Posterior vena cava (tissue), 2 donors: ENCODE measurements around the gene ZNF697. TPM values are rescaled to one million over a fixed set of nuclear protein-coding genes. Genes with fewer than 3 reads are reported as not detected.
"Not testable (repeated sequence)": the region's sequence is repeated elsewhere in the genome, so short reads cannot be mapped to it uniquely, and the experiment has no call there.

ENCODE experiments used
- DNase-seq: peaks from one replicate; pipeline ENCODE4 v3.0.0-alpha.2; 2020; ENCODE audit warnings: low spot score
- intact Hi-C, 2 donors: fragments of 100-400 bp; cut with DNase I; formaldehyde crosslinking; loops; one replicate each; pipeline versions ENCODE4 v1.14.1 to v1.14.2; 2022 to 2023
- long read RNA-seq, 2 donors: library from polyadenylated mRNA; unstranded; transcript quantifications; one replicate each; pipeline ENCODE4 v2.0.0, GENCODE V29; 2020 to 2021
- total RNA-seq, 2 donors: library from RNA; stranded (reverse); fragmentation: NEBNext Ultra II Directional; extraction: Animal tissue kit (Norgen Biotek cat#: 25700); gene quantifications; one replicate each; pipeline ENCODE4 v1.2.1, GENCODE V29; 2021
- donor health status: DM: yes; HTN: yes; CAD: no.
- donor health status: DM: yes; HTN: yes; CAD: no.

The ZNF697 gene
- 1 to 10 TPM; 5.0 to 5.9 TPM for total RNA-seq
- long read RNA-seq, donor 1 = 0 reads
- long read RNA-seq, donor 2 = 0 reads

DNA sequence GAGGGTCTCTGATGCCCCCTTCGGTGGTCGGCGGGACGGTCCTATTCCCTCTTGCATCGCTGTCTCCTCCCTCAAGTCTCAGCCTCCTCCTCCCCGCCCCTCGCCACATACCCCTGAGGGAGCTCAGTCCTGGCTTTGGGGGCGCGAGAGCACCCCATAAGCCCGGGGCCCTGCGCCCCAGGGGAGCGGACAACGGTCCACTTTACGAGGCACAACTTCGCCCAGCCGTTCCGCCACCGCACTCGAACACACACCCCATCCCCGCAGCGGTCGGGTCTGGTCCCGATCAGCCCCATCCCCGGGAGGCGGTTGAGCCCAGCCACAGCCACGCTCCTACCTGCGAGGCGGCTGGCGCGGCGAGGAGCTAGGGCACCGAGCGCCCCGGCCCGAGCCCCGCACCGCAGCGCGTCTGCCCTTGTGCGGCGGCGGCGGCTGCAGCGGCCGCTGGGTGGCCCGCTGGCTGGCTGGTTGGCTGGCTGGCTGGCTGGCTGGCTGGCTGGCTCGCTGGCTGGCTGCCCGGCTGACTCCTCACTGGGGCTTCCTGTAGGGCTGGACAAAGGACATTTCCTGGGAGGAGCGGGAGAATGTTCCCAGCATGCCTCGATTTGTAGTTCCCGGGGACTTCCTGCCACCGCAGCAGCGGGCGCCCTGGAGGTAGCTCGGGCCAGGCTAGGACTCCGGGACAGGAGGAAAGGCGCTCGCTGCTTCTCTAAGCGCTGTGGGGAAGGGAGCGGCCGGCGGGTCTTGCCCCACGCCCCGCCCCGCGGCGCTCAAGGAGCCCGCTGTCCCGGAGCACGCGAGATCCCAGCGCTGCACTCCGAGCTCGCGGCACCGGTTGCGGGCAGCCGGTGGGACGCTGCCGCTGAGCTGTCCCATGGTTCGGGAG, at the start of gene ZNF697:
TSS of gene ZNF697 (minus strand) at position 533 of the 886 bp plus-strand sequence. CDS start 22,166 bp downstream, outside the sequence.
- DNase-seq = peak; percentile 99
- intact Hi-C loops = no loop called here

- DNase-seq = no peak
- intact Hi-C loops = no loop called here
Measured at GRCh38 chr1:119697598-119697997, 49.5 kb upstream of the ZNF697 start.

- intact Hi-C loops, DNase-seq: not testable (repeated sequence)
Measured at GRCh38 chr1:119696863-119697262, 48.8 kb upstream of the ZNF697 start.

DNA sequence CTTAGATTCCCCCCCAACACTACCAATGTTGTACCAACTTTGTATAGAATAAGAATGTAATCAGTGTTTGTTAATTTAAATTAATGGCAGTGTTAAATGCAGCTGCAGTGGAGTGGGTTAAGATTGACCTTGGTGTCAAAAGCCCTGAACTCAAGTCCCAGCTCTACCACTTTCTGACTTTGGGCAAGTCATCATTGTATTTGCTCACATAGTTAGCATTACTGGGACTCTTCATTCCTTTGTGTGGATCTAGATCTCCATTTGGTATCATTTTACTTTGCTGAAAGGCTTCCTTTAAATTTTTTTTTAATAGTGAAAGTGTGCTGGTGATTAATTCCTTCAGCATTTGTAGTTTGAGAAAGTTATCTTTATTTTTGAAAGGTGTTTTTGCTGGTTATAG, 41.4 kb upstream of the ZNF697 start:
- DNase-seq = no peak

GRCh38 chr1:119688810-119689209, 40.7 kb upstream of the ZNF697 start:
- intact Hi-C loops = no loop called here
- DNase-seq = no peak

More for the DNA sequence above, 41.4 kb upstream of the ZNF697 start:
- intact Hi-C loops = no loop called here

- intact Hi-C loops = no loop called here
Measured at GRCh38 chr1:119687434-119688079, 39.5 kb upstream of the ZNF697 start.

DNA sequence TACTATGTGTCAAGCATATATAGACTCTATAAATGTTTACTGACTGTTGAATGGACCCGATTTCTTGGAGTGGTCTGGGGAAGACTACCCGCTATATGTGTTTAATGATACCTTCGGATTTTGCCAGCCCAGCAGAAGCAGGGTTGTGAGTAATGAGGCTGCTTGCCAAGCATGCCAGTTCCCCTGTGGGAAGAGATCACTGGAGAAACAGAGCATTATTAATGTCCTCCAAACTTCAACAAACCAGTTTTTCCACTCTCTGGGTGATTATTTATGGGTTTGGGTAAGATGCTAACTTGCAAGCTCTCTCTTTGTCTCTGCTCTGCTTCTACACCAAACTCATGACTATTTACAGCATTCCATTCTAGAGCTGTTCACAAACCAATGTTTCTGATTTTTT, 38.6 kb upstream of the ZNF697 start:
- DNase-seq = no peak
- intact Hi-C loops = no loop called here

More at GRCh38 chr1:119687434-119688079, 39.5 kb upstream of the ZNF697 start:
- no peak for DNase-seq

DNA sequence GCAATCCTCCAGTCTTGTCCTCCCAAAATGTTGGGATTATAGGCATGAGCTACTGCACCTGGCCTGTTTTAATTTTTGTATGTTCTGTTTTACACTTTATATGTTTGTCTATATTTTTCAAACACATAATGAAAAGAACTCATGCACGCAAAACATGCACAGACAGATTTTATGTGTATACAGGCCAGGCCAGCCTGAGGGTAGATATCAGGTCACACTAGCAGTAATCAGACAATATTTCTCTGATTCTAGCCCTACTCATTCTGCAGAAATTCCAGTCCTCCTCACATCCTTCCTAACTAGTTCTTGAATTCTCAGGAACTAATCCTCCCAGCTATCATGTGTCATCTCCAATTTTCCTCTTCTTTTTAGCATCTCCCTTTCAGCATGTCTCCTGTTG, 35.8 kb upstream of the ZNF697 start:
- intact Hi-C loops = no loop called here

GRCh38 chr1:119682141-119682540, 34.1 kb upstream of the ZNF697 start:
- DNase-seq = no peak

More for the DNA sequence above, 35.8 kb upstream of the ZNF697 start:
- DNase-seq = no peak

GRCh38 chr1:119681560-119681959, 33.5 kb upstream of the ZNF697 start:
- no peak for DNase-seq
- intact Hi-C loops = no loop called here

More at GRCh38 chr1:119682141-119682540, 34.1 kb upstream of the ZNF697 start:
- intact Hi-C loops = no loop called here

DNA sequence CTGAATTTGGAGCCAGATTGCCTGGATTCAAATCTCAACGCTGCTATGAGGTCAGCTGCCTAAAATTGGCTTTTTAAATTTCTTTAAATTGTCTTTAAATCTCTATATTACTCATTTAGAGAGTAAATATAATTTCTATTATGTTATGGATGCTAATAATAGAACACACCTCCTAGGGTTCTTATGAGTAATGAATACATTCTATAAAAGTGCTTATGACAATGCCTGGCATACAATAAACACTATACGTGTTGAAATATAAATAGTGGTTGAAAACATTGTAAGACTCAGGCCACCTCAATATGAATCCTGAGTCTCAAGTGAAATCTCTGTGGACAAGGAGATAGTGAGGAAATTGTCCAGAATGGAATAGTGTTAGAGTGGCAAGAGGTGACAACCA, 32.7 kb upstream of the ZNF697 start:
- no peak for DNase-seq
- intact Hi-C loops = no loop called here

GRCh38 chr1:119680193-119680592, 32.1 kb upstream of the ZNF697 start:
- DNase-seq = no peak
- intact Hi-C loops = no loop called here

DNA sequence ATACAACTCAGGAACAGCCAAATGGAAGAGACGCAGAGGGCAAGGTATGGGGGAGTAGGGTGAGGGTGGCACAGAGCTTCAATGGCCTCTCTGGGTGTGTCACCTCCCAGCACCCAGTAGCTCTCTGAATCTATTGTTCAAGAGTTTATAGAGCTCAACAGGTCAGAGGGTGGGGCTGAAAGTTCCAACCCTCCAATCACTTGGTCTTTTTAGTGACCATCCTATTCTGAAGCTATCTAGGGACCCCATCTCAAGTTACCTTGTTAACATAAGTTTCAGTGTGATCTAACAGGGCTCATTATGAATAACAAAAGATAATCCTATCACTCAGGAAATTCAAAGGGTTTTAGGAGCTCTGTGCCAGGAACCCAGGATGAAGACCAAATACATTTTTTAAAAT, 31.2 kb upstream of the ZNF697 start:
- intact Hi-C loops = no loop called here
- DNase-seq = no peak

DNA sequence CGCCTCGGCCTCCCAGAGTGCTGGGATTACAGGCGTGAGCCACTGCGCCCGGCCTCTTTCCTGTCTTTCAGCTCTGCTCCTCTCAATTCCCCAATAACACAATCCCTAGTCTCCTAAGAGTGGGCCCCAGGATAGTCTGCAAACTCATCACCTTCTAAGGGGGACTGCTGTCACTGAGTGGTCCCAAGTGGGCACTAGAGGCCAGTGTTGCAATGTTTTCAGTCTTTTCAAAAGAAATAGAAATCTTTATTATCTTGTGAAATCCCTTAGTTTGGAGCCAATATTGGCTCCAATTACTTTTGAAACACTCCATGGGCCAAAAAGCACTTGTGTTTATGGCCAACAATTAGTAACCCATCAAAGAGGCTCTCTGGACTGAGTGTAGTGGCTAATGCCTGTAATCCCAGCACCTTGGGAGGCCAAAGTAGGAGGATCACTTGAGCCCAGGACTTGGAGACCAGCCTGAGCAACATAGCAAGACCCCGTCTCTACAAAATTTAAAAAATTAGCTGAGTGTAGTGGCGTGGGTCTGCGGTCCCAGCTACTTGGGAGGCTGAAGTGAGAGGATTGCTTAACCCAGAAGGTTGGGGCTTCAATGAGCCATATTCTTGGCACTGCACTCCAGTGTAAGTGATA, 28.6 kb upstream of the ZNF697 start:
- intact Hi-C loops = no loop called here
- peak; percentile 82 for DNase-seq

DNA sequence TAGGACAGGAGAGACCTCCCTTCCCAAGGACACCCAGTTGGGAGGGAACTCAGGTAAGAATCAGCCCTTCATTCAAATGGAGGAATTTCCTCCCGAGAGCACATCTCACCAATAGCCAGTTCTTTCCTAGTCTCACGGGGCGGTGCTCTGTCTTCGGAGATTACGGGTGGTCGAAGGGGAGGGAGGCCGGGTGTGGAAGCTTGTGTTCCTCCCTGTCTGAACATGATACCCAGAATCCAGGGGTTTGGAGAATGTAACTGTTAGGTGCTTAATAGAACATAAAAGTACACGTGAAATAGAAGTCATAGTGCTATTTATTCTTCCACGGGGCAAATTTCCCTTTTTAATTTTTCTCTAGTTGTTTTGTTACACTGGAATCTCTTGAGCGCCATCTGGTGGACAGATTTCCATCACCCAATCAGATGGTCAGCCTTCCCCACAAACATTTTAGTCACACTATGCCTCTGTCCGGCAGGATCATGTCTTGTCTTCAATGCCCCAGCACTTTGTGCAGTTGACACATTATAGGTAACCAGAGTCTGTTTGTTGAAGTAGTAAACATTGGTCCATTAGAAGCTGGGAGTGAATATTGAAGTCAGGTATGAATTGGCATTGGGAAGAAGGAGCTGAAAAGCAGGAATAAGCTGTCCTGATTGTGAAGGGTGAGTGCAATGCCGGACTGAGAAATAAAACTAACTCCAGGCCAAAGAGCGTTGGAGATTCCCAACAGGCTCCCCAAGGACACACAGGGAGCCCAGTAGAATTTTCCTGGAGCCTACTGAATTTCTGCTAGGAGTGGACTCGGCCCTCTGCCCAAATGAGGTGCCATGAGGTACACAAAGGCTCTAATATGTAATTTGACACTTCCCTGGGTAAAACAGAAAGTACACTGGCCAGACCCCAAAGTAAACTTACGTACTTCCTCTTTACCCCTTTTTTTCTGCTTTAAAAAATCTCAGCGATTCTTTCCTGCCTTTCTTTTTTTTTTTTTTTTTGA, 27.6 kb upstream of the ZNF697 start:
- peak; percentile 81 for DNase-seq
- intact Hi-C loops = no loop called here

GRCh38 chr1:119674835-119675289, 26.8 kb upstream of the ZNF697 start:
- intact Hi-C loops = no loop called here
- no peak for DNase-seq

DNA sequence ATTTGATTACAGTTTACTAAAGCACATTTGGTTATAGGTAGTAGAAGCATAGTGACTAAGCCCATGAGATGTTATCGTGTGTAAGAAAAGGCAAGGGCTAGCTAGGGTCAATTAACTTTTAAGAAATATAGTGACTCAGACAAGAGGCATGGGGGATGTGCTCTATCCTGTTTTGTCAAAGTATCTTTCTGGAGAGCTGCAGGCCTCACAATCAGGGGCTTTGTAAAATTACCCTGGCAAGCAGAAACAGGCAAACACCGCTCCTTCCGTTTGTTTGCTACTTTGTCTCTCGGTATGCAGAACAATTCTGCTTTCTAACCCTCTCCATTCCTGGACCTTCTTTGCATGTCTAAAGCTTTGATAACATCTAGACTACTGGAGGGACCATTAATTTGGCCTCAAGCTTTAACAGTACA, 26.1 kb upstream of the ZNF697 start:
- DNase-seq = no peak
- intact Hi-C loops = no loop called here

- intact Hi-C loops = no loop called here
- DNase-seq = no peak
Measured at GRCh38 chr1:119673171-119673940, 25.3 kb upstream of the ZNF697 start.
